HG02763 (cell line): ENCODE measurements around the gene NAV3.

ENCODE experiments used
- ATAC-seq: cut with Tn5 transposase; IDR thresholded peaks from one replicate; pipeline ENCODE4 v1.9.1; 2021; ENCODE audit warnings: mild to moderate bottlenecking, moderate library complexity; ENCODE audit not compliant: unreplicated experiment

Gene NAV3

GRCh38 chr12:78115889-78116288 lies 285.2 kb downstream of the NAV3 start:
- no peak for ATAC-seq

- ATAC-seq = no peak
These were observed 287.3 kb downstream of the NAV3 start for GRCh38 chr12:78118036-78118435.

- ATAC-seq = no peak
These were observed 287.8 kb downstream of the NAV3 start for GRCh38 chr12:78118486-78118885.

- no peak for ATAC-seq
These were observed 288.7 kb downstream of the NAV3 start for GRCh38 chr12:78119351-78119918.

GRCh38 chr12:78120306-78120705 lies 289.6 kb downstream of the NAV3 start:
- no peak for ATAC-seq

- ATAC-seq = no peak
These were observed 290.3 kb downstream of the NAV3 start for GRCh38 chr12:78120866-78121560.

GRCh38 chr12:78121969-78122610 lies 291.4 kb downstream of the NAV3 start:
- ATAC-seq = no peak

GRCh38 chr12:78128211-78128610 lies 297.5 kb downstream of the NAV3 start:
- ATAC-seq = no peak

- no peak for ATAC-seq
These were observed 313.0 kb downstream of the NAV3 start for GRCh38 chr12:78143717-78144116.

- no peak for ATAC-seq
These were observed 314.7 kb downstream of the NAV3 start for GRCh38 chr12:78145398-78145797.

GRCh38 chr12:78146365-78146772 lies 315.7 kb downstream of the NAV3 start:
- no peak for ATAC-seq

GRCh38 chr12:78149459-78149858 lies 318.8 kb downstream of the NAV3 start:
- no peak for ATAC-seq

- no peak for ATAC-seq
These were observed 324.9 kb downstream of the NAV3 start for GRCh38 chr12:78155546-78155945.

GRCh38 chr12:78156751-78157150 lies 326.1 kb downstream of the NAV3 start:
- no peak for ATAC-seq

- ATAC-seq = no peak
These were observed 326.5 kb downstream of the NAV3 start for GRCh38 chr12:78157199-78157598.

- ATAC-seq = no peak
These were observed 333.5 kb downstream of the NAV3 start for GRCh38 chr12:78164154-78164553.

GRCh38 chr12:78167510-78167909 lies 336.8 kb downstream of the NAV3 start:
- ATAC-seq = no peak

GRCh38 chr12:78171061-78171460 lies 340.4 kb downstream of the NAV3 start:
- ATAC-seq = no peak

- no peak for ATAC-seq
These were observed 345.9 kb downstream of the NAV3 start for GRCh38 chr12:78176643-78177042.

- no peak for ATAC-seq
These were observed 346.6 kb downstream of the NAV3 start for GRCh38 chr12:78177298-78177697.

- ATAC-seq = no peak
These were observed 348.7 kb downstream of the NAV3 start for GRCh38 chr12:78179346-78179745.

GRCh38 chr12:78181544-78182162 lies 351.0 kb downstream of the NAV3 start:
- ATAC-seq = no peak
